ENCODE results near the gene NCAM1.

NCAM1 gene

GRCh38 chr11:113172382-113172951 is 211.2 kb downstream of the NCAM1 start:
- H3K4me1 Mint-ChIP-seq, result no peaks in the 10 kb centered on the region
- no peak overlapping the region for H3K4me3 Mint-ChIP-seq
- no peak overlapping the region for H3K27ac Mint-ChIP-seq

GRCh38 chr11:113173126-113173525 is 211.9 kb downstream of the NCAM1 start:
- no peaks in the 10 kb centered on the region for H3K36me3 Mint-ChIP-seq
- no peak overlapping the region for H3K27ac Mint-ChIP-seq
- no peak overlapping the region for H3K4me3 Mint-ChIP-seq
- H3K4me1 Mint-ChIP-seq, result no peaks in the 10 kb centered on the region
- no peak for ATAC-seq
- H3K9me3 Mint-ChIP-seq, result no peaks in the 10 kb centered on the region
- no peak for DNase-seq (ENCODE audit: low spot score in 2 of 2)

More at GRCh38 chr11:113172382-113172951, 211.2 kb downstream of the NCAM1 start:
- no peak for ATAC-seq
- Mint-ChIP-seq H3K9me3 (no peaks in the 10 kb centered on the region), H3K36me3 (no peaks in the 10 kb centered on the region)
- no peak for DNase-seq (ENCODE audit: low spot score in 2 of 2)

GRCh38 chr11:113174882-113175281 is 213.7 kb downstream of the NCAM1 start:
- Mint-ChIP-seq H3K27ac (no peak overlapping the region), H3K4me1 (no peaks in the 10 kb centered on the region), H3K4me3 (no peak overlapping the region), H3K9me3 (no peaks in the 10 kb centered on the region), H3K36me3 (no peaks in the 10 kb centered on the region)
- DNase-seq (ENCODE audit: low spot score in 2 of 2) (no peak), ATAC-seq (no peak)

- no peak for DNase-seq (ENCODE audit: low spot score in 2 of 2)
- no peak overlapping the region for H3K27ac Mint-ChIP-seq
- no peaks in the 10 kb centered on the region for H3K4me1 Mint-ChIP-seq
- no peaks in the 10 kb centered on the region for H3K9me3 Mint-ChIP-seq
- no peaks in the 10 kb centered on the region for H3K36me3 Mint-ChIP-seq
- H3K4me3 Mint-ChIP-seq, result no peak overlapping the region
- no peak for ATAC-seq
Observed at GRCh38 chr11:113176599-113177360, 215.6 kb downstream of the NCAM1 start.

GRCh38 chr11:113177671-113178070 is 216.5 kb downstream of the NCAM1 start:
- no peak overlapping the region for H3K4me3 Mint-ChIP-seq
- H3K4me1 Mint-ChIP-seq, result no peaks in the 10 kb centered on the region
- DNase-seq (ENCODE audit: low spot score in 2 of 2), result no peak
- H3K36me3 Mint-ChIP-seq, result no peaks in the 10 kb centered on the region
- H3K27ac Mint-ChIP-seq, result no peak overlapping the region
- ATAC-seq, result no peak
- H3K9me3 Mint-ChIP-seq, result no peaks in the 10 kb centered on the region

- Mint-ChIP-seq H3K9me3 (no peaks in the 10 kb centered on the region), H3K4me1 (no peaks in the 10 kb centered on the region), H3K27ac (no peak overlapping the region), H3K4me3 (no peak overlapping the region), H3K36me3 (no peaks in the 10 kb centered on the region)
- DNase-seq (ENCODE audit: low spot score in 2 of 2) (no peak), ATAC-seq (no peak)
Observed at GRCh38 chr11:113178381-113179070, 217.3 kb downstream of the NCAM1 start.

- DNase-seq (ENCODE audit: low spot score in 2 of 2) (no peak), ATAC-seq (no peak)
- no peaks in the 10 kb centered on the region for H3K4me1 Mint-ChIP-seq
- no peaks in the 10 kb centered on the region for H3K9me3 Mint-ChIP-seq
- no peak overlapping the region for H3K4me3 Mint-ChIP-seq
- no peak overlapping the region for H3K27ac Mint-ChIP-seq
- no peaks in the 10 kb centered on the region for H3K36me3 Mint-ChIP-seq
Observed at GRCh38 chr11:113179181-113179704, 218.0 kb downstream of the NCAM1 start.

GRCh38 chr11:113181094-113181493 is 219.9 kb downstream of the NCAM1 start:
- H3K27ac Mint-ChIP-seq, result no peak overlapping the region
- no peaks in the 10 kb centered on the region for H3K4me1 Mint-ChIP-seq
- DNase-seq (ENCODE audit: low spot score in 2 of 2) (no peak), ATAC-seq (no peak)
- H3K9me3 Mint-ChIP-seq, result no peaks in the 10 kb centered on the region
- H3K36me3 Mint-ChIP-seq, result no peaks in the 10 kb centered on the region
- no peak overlapping the region for H3K4me3 Mint-ChIP-seq

- ATAC-seq (no peak), DNase-seq (ENCODE audit: low spot score in 2 of 2) (no peak)
- H3K36me3 Mint-ChIP-seq, result no peaks in the 10 kb centered on the region
- H3K4me3 Mint-ChIP-seq, result no peak overlapping the region
- H3K27ac Mint-ChIP-seq, result no peak overlapping the region
- no peaks in the 10 kb centered on the region for H3K9me3 Mint-ChIP-seq
- no peaks in the 10 kb centered on the region for H3K4me1 Mint-ChIP-seq
Observed at GRCh38 chr11:113182288-113182687, 221.1 kb downstream of the NCAM1 start.

- ATAC-seq, result no peak
- no peaks in the 10 kb centered on the region for H3K9me3 Mint-ChIP-seq
- H3K27ac Mint-ChIP-seq, result no peak overlapping the region
- no peaks in the 10 kb centered on the region for H3K36me3 Mint-ChIP-seq
- no peaks in the 10 kb centered on the region for H3K4me1 Mint-ChIP-seq
- H3K4me3 Mint-ChIP-seq, result no peak overlapping the region
- DNase-seq (ENCODE audit: low spot score in 2 of 2), result no peak
Observed at GRCh38 chr11:113184498-113184897, 223.3 kb downstream of the NCAM1 start.

- no peak overlapping the region for H3K4me3 Mint-ChIP-seq
- no peak for ATAC-seq
- no peaks in the 10 kb centered on the region for H3K9me3 Mint-ChIP-seq
Observed at GRCh38 chr11:113188371-113188834, 227.2 kb downstream of the NCAM1 start.

GRCh38 chr11:113189909-113190667 is 228.9 kb downstream of the NCAM1 start:
- Mint-ChIP-seq H3K36me3 (no peaks in the 10 kb centered on the region), H3K4me1 (no peaks in the 10 kb centered on the region), H3K9me3 (no peaks in the 10 kb centered on the region), H3K27ac (no peak overlapping the region), H3K4me3 (no peak overlapping the region)
- peak; percentile 47 for ATAC-seq
- DNase-seq (ENCODE audit: low spot score in 2 of 2), result no peak

More at GRCh38 chr11:113188371-113188834, 227.2 kb downstream of the NCAM1 start:
- no peaks in the 10 kb centered on the region for H3K4me1 Mint-ChIP-seq
- no peak overlapping the region for H3K27ac Mint-ChIP-seq
- H3K36me3 Mint-ChIP-seq, result no peaks in the 10 kb centered on the region
- no peak for DNase-seq (ENCODE audit: low spot score in 2 of 2)

- H3K27ac Mint-ChIP-seq, result no peak overlapping the region
- H3K4me3 Mint-ChIP-seq, result no peak overlapping the region
- H3K36me3 Mint-ChIP-seq, result no peaks in the 10 kb centered on the region
- H3K9me3 Mint-ChIP-seq, result no peaks in the 10 kb centered on the region
- ATAC-seq (no peak), DNase-seq (ENCODE audit: low spot score in 2 of 2) (no peak)
- no peaks in the 10 kb centered on the region for H3K4me1 Mint-ChIP-seq
Observed at GRCh38 chr11:113192121-113192925, 231.1 kb downstream of the NCAM1 start.

- Mint-ChIP-seq H3K9me3 (no peaks in the 10 kb centered on the region), H3K4me1 (no peaks in the 10 kb centered on the region), H3K4me3 (no peak overlapping the region), H3K36me3 (no peaks in the 10 kb centered on the region), H3K27ac (no peak overlapping the region)
- DNase-seq (ENCODE audit: low spot score in 2 of 2) (no peak), ATAC-seq (no peak)
Observed at GRCh38 chr11:113193016-113193415, 231.8 kb downstream of the NCAM1 start.
